Endothelial cell of hepatic sinusoid (primary cell): Measurements from ENCODE around the gene CPTP.

Source experiments
- in situ Hi-C: cut with HindIII; loops from 2 replicates; pipeline ENCODE4 v1.10.0; 2017; ENCODE audit warnings: low sequenced_read_pairs

CPTP gene

DNA sequence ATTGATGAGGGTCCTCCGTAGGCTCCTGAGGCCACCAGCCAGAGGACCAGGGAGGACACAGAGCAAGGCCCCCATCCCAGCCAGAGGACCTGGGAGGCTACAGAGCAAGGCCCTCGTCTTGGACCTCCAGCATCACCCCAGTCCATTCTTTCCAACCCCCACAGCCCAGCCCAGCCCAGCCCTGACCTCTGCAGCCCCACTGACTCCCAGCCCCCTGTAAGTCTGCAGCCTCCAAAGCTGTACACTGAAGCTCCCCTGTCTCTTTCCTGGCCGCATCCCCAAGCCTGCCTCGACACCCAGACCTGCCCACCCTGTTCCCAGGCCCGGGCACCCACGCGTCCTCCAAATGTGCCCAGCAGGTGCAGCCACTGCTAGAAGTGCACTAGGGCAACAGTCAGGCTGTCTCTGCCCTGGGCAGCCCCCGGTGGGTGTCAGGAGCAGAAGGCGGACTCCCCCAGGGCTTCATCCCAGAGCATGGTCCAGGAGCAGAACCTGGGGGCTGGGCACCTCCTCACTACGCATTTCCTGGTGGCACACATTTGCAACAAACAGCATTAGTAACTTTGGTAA is 22.5 kb downstream of the CPTP start:
- in situ Hi-C loops: no loop called here

- in situ Hi-C loops: no loop called here
These were observed 23.2 kb downstream of the CPTP start for GRCh38 chr1:1347663-1348419.

GRCh38 chr1:1348420-1349255 is 24.0 kb downstream of the CPTP start:
- in situ Hi-C loops: no loop called here

GRCh38 chr1:1349256-1350012 is 24.8 kb downstream of the CPTP start, which contains the start of gene DVL1:
Gene DVL1 (minus strand): TSS chr1:1349418. CDS start chr1:1349065, 353 bp downstream.
- in situ Hi-C loops: no loop called here

DNA sequence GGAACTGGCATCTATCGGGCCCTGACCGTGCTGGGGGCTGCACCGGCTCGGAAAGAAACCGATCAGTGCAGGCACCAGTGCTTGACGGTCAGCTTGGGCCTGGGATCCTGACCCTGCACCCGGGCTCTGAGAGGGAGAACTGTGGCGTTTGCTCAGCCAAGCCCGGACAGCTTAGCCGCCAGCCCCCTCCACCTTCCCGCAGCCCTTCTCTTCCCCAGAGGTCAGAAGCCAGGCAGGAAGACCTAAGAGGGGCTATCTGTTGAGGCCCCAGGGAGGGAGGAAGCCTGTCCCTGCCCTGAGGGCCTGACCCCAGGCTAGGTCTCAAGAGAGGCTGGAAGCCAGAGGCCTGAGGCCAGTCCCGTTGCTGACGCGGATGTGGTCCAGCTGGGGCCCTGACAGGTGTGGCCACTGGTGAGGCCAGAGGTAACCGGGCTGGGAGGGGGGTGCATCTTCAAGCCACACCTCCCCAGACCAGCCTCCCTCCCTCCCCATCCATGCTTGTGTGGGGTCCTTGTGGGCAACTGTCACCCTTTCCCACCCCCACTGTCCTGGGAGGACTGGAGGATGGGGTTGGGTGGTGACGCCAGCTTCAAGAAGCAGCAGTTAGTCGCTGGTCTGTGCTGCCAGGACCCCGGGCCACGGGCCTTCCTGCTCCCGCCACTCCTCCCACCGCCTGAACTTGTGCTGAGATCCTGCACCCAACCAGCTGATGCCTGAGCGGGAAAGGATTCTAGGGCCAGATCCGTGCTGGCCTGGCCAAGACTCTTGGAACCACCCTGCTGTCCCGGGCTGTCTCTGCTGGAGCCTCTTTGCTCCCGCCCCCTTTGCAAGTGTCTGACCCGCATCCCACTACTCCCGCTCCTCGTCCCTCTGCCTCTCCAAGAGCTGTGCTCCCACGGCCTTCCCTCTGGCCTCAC is 27.2 kb downstream of the CPTP start:
- in situ Hi-C loops: no loop called here

DNA sequence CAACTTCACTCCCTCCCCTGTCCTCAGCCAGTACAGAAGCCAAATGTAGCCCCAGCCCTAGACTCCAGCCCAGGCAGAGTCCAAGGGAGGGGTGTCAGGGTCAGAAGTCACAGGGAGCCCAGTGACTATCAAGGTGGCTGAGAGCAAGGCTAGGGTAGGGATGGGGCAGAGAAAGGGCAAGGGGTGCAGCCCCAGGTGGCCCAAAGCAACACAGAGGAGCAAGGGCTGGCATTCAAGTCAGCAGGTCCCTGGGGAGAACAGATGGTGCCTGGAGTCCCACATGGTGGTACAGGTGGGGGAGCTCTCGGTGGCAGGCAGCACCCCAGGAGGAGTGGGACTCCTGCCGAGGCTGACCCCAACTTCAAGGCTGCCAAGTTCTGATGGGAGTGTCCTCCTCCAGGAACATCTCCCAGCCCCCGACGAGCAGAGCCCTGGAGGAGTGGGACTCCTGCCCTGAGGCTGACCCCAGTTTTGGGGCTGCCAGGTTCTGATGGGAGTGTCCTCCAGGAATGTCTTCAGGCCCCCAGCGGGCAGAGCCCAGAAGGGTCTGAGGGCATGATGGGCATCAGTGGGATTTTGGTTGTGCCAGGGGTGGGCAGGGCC is 28.3 kb downstream of the CPTP start:
- in situ Hi-C loops: no loop called here

GRCh38 chr1:1353389-1354151 is 29.0 kb downstream of the CPTP start:
- in situ Hi-C loops: no loop called here

GRCh38 chr1:1354271-1355247 is 30.0 kb downstream of the CPTP start:
- in situ Hi-C loops: no loop called here

DNA sequence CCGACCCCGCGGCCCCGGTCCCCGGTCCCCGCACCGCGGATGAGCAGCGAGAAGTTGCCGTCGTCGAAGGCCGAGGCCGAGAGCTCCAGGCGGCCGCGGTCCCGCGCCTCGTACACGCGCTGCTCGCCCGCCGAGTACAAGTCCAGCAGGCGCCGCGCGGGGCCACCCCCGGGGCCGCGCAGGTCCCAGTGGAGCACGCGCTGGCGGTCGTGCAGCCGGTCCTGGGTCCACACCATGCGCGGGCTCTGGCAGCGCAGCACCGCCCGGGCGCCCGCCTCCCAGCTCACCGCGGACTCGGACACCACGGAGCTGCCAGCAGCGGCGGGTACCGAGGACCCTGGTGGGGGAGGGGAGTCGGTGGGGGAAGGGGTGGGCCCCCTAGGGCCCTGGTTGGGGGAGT is 30.8 kb downstream of the CPTP start:
- in situ Hi-C loops: no loop called here

GRCh38 chr1:1356166-1356795 is 31.7 kb downstream of the CPTP start:
- in situ Hi-C loops: no loop called here

GRCh38 chr1:1356796-1357401 is 32.3 kb downstream of the CPTP start:
- in situ Hi-C loops: no loop called here

- in situ Hi-C loops: no loop called here
These were observed 33.4 kb downstream of the CPTP start for GRCh38 chr1:1357871-1358432.

GRCh38 chr1:1358433-1359271 is 34.0 kb downstream of the CPTP start, which contains the start of gene MXRA8:
Gene MXRA8 (minus strand): TSS chr1:1358555. CDS start chr1:1358504, 51 bp downstream.
- in situ Hi-C loops: no loop called here

- in situ Hi-C loops: no loop called here
These were observed 34.7 kb downstream of the CPTP start for GRCh38 chr1:1359308-1359663.

DNA sequence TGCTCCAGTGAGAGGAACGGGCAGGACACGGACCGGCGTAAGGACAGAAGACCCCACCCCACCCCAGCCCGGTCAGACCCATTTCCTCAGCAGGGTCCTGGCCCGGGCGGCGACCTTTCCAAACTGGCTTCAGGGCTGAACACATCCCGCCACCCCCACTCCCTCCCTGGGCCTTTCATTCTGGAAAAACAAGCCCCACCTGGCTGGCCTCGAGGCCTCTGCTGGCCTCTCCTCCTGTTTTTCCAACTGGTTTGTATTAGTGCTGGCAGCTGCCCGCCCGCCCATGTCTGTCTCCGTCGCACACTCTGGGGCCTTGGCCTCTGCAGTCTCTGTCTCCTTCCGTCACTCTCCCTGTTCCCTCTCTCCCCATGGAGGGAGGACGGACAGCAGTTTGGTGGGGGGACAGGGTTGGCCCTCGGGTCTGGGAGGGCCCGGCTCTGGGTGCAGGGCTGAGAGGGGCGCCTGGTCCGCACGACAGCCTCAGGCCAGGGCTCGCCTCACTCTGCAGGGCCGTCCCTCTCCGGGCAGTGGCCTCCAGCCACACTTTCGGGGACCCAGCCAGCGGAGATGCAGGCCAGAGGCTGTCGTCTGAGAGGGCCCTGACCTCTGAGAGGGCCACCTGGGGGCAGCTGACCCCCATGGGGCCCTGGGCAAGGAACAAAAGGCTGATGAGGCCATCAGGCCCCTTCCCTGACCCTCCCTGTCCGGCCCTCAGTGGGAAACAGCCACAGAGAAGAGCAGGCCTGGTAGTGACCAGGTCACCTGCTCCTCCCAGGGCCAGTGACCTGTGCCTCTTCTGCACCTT is 35.3 kb downstream of the CPTP start:
- in situ Hi-C loops: no loop called here
